A673 (cell line): Measurements from ENCODE around the gene KCNIP4. TPM values are rescaled to one million over a fixed set of nuclear protein-coding genes. Genes with fewer than 3 reads are reported as not detected.

Source experiments
- BruUV-seq: library from RNA; stranded (reverse); fragments of 400-500 nt; replicated peaks from 2 replicates; lab custom pipeline; 2021; lab: Mats Ljungman, UMichigan
- CTCF ChIA-PET: fragments of 300-600 bp; sonication (Branson Sonifier 250); formaldehyde crosslinking; loops from one replicate; lab custom pipeline; 2022; ENCODE audit warnings: antibody characterized with exemption; lab: Charles Lee
- POLR2A ChIA-PET: fragments of 300-600 bp; sonication (Branson Sonifier 250); formaldehyde crosslinking; loops from one replicate; lab custom pipeline; 2022; ENCODE audit warnings: antibody characterized with exemption; ENCODE audit not compliant: low non-redundant PET; lab: Charles Lee
- DNase-seq: peaks from one replicate; pipeline ENCODE4 v3.0.0-alpha.2; 2015; ENCODE audit warnings: low spot score
- H3K27ac ChIP-seq: fragments of 200-600 bp; sonication (generic); 2 replicates; pipeline ENCODE4 v1.5.1; 2016; ENCODE audit warnings: mixed run types, low read depth, mild to moderate bottlenecking, mixed read lengths, antibody characterized with exemption, low read length; ENCODE audit not compliant: poor library complexity, severe bottlenecking
- H3K27me3 ChIP-seq: fragments of 200-600 bp; sonication (generic); replicated peaks from 2 replicates; pipeline ENCODE4 v1.6.1; 2017; ENCODE audit warnings: mixed run types, low read depth, mild to moderate bottlenecking, mixed read lengths, antibody characterized with exemption, low read length; ENCODE audit not compliant: insufficient read depth, poor library complexity
- H3K36me3 ChIP-seq: fragments of 200-600 bp; sonication (generic); 2 replicates; pipeline ENCODE4 v1.6.1; 2016; ENCODE audit warnings: mixed run types, mild to moderate bottlenecking, mixed read lengths, antibody characterized with exemption, low read length; ENCODE audit not compliant: insufficient read depth, poor library complexity, severe bottlenecking
- H3K4me1 ChIP-seq: fragments of 200-600 bp; sonication (generic); 2 replicates; pipeline ENCODE4 v1.6.1; 2017; ENCODE audit warnings: mixed run types, mild to moderate bottlenecking, mixed read lengths, antibody characterized with exemption, low read length; ENCODE audit not compliant: insufficient read depth, poor library complexity, severe bottlenecking
- H3K4me3 ChIP-seq: fragments of 200-600 bp; sonication (generic); 2 replicates; pipeline ENCODE4 v1.5.1; 2016; ENCODE audit warnings: low read depth, mixed run types, mild to moderate bottlenecking, mixed read lengths, low read length; ENCODE audit not compliant: poor library complexity, severe bottlenecking
- H3K9me3 ChIP-seq: fragments of 200-600 bp; sonication (generic); 2 replicates; pipeline ENCODE4 v1.6.1; 2016; ENCODE audit warnings: mixed run types, low read depth, mild to moderate bottlenecking, mixed read lengths, antibody characterized with exemption, low read length; ENCODE audit not compliant: poor library complexity, severe bottlenecking
- EZH2 ChIP-seq: fragments of 200-600 bp; sonication (generic); IDR thresholded peaks from 2 replicates; pipeline ENCODE4 v1.6.1; 2017; ENCODE audit warnings: borderline replicate concordance, low read depth, mild to moderate bottlenecking, mixed read lengths, antibody characterized with exemption, low read length; ENCODE audit not compliant: poor library complexity, severe bottlenecking
- intact Hi-C: fragments of 100-400 bp; cut with micrococcal nuclease; formaldehyde crosslinking; loops from one replicate; pipeline ENCODE4 v1.10.0; 2022; ENCODE audit not compliant: unreplicated experiment
- total RNA-seq: library from RNA; stranded (reverse); gene quantifications from 2 replicates; pipeline ENCODE4 v1.2.3, GENCODE V29; 2021
- TF ChIP-seq, protein P1 (sequence below): fragments of 300-800, 200-600 bp; sonication (generic); conservative IDR thresholded peaks from 2 replicates; pipeline ENCODE4 v1.5.1; 2017; ENCODE audit warnings: low read depth, mild to moderate bottlenecking, antibody characterized with exemption, low read length, moderate library complexity, mixed read lengths

Gene KCNIP4
- total RNA-seq, 1 experiment from 2014 or later: not detected

DNA sequence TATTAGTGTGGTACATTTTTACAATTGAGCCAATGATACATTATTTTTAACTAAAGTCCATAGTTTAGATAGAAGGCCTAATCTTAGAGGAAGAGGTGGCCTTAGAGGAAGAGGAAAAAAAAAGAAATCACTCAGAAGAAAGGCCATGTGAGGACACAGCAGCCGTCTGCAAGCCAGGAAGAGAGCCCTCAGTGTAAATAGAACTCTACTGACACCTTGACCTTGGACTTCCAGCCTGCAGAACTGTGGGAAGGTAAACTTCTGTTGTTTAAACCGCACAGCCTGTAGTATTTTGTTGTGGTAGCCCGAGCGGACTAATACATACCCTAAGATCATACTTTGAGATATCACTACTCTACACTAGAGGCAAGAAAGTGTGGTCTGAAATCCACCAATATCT, 5.1 kb upstream of the KCNIP4 start:
- H3K27me3 ChIP-seq: peaks cover 17% of the 10 kb centered on the region
- POLR2A ChIA-PET: no interaction called here
- BruUV-seq: no TSS peak
- no peaks in the 10 kb centered on the region for H3K36me3 ChIP-seq
- no peaks in the 10 kb centered on the region for H3K4me1 ChIP-seq
- TF ChIP-seq, protein P1, sequence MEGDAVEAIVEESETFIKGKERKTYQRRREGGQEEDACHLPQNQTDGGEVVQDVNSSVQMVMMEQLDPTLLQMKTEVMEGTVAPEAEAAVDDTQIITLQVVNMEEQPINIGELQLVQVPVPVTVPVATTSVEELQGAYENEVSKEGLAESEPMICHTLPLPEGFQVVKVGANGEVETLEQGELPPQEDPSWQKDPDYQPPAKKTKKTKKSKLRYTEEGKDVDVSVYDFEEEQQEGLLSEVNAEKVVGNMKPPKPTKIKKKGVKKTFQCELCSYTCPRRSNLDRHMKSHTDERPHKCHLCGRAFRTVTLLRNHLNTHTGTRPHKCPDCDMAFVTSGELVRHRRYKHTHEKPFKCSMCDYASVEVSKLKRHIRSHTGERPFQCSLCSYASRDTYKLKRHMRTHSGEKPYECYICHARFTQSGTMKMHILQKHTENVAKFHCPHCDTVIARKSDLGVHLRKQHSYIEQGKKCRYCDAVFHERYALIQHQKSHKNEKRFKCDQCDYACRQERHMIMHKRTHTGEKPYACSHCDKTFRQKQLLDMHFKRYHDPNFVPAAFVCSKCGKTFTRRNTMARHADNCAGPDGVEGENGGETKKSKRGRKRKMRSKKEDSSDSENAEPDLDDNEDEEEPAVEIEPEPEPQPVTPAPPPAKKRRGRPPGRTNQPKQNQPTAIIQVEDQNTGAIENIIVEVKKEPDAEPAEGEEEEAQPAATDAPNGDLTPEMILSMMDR: no peak
- TF ChIP-seq EZH2: no peak
- H3K27ac ChIP-seq: no peak overlapping the region
- no peak overlapping the region for H3K4me3 ChIP-seq
- DNase-seq: no peak
- intact Hi-C loops: no loop called here
- CTCF ChIA-PET: no interaction called here
- H3K9me3 ChIP-seq: no peaks in the 10 kb centered on the region

DNA sequence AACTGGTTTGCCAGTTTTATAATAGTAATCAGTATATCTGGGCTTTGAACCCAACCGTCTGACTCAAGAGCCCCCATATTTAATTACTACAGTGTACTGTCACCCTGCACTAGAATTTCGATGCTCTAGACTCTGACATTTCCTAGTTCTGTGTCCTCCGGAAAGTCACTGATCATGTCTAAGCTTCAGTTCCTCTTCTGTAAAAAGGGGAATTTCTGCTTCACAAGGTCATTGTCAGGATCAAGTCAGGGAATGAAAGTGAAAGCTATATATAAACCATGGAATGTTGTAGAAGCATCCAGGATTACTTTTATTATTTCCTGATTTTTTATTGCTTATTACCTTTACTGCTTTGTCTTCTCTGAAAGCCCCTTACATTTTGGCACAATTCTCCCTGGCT, 4.0 kb upstream of the KCNIP4 start:
- DNase-seq: no peak
- BruUV-seq: no TSS peak
- H3K27me3 ChIP-seq: peaks cover 27% of the 10 kb centered on the region
- intact Hi-C loops: no loop called here
- TF ChIP-seq EZH2: no peak
- TF ChIP-seq, protein P1: no peak
- CTCF ChIA-PET: no interaction called here
- no peak overlapping the region for H3K4me3 ChIP-seq
- H3K36me3 ChIP-seq: no peaks in the 10 kb centered on the region
- H3K4me1 ChIP-seq: no peaks in the 10 kb centered on the region
- no peak overlapping the region for H3K27ac ChIP-seq
- no peaks in the 10 kb centered on the region for H3K9me3 ChIP-seq
- POLR2A ChIA-PET: no interaction called here

DNA sequence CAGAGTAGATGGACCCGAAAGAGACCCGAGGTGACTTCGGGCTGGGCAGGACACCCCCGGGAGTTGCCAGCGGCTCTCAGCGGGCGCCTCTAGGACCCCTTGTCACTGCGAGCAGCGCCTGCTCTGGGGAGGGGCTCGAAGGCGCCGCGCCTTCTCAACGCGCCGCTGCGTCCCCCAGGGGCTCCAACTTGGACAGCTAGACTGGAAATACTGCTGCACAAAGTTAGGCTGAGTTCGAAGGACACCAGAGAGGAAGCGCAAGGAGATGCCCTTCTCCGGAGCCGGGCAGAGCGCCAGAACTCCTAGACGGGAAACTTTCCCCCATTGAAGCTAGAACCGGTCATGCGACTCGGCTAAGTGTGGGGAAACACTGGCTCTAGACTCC, 493 bp upstream of the KCNIP4 start:
- no peak overlapping the region for H3K27ac ChIP-seq
- peaks cover 34% of the 10 kb centered on the region for H3K27me3 ChIP-seq
- no TSS peak for BruUV-seq
- H3K4me1 ChIP-seq: no peaks in the 10 kb centered on the region
- intact Hi-C loops: no loop called here
- no peaks in the 10 kb centered on the region for H3K9me3 ChIP-seq
- TF ChIP-seq, protein P1: no peak
- no peak for TF ChIP-seq EZH2
- ChIA-PET CTCF (no interaction called here), POLR2A (no interaction called here)
- no peaks in the 10 kb centered on the region for H3K36me3 ChIP-seq
- DNase-seq: peak; percentile 4
- peak overlapping the region; percentile 4 for H3K4me3 ChIP-seq
